ENCODE measurements around the gene TMEM270. TPM values are rescaled to one million over a fixed set of nuclear protein-coding genes. Genes with fewer than 3 reads are reported as not detected.

The TMEM270 gene
- total RNA-seq, 1 donor from 2014 or later: not detected

- H3K9me3 ChIP-seq (ENCODE audit: low read depth): no peaks in the 10 kb centered on the region
- H3K4me3 ChIP-seq: no peak overlapping the region
- Mint-ChIP-seq H3K4me3 (no peak overlapping the region), H3K9me3 (no peaks in the 10 kb centered on the region), H3K36me3 (no peaks in the 10 kb centered on the region), H3K4me1 (peaks cover 9% of the 10 kb centered on the region), H3K27ac (no peak overlapping the region), H3K27me3 (ENCODE audit: insufficient read depth, low read depth) (peaks cover 11% of the 10 kb centered on the region)
- H3K4me1 ChIP-seq: no peaks in the 10 kb centered on the region
- H4K20me1 ChIP-seq (ENCODE audit: low read depth): no peaks in the 10 kb centered on the region
- H3K9ac ChIP-seq: no peak overlapping the region
- DNase-seq (ENCODE audit: low spot score): no peak
- no peak for TF ChIP-seq EZH2 (IDR thresholded peaks at IDR 0.05)
- no peak overlapping the region for H3K4me2 ChIP-seq
- no peaks in the 10 kb centered on the region for H3K36me3 ChIP-seq
- H2AFZ ChIP-seq (replicated peaks): no peak overlapping the region
- H3F3A ChIP-seq (ENCODE audit: low read depth): no peaks in the 10 kb centered on the region
- no peak overlapping the region for H3K27ac ChIP-seq
- H3K27me3 ChIP-seq: peaks cover 17% of the 10 kb centered on the region
- H3K79me2 ChIP-seq (ENCODE audit: low read depth): no peaks in the 10 kb centered on the region
These were observed 10.2 kb upstream of the TMEM270 start for GRCh38 chr7:73850781-73851207.

DNA sequence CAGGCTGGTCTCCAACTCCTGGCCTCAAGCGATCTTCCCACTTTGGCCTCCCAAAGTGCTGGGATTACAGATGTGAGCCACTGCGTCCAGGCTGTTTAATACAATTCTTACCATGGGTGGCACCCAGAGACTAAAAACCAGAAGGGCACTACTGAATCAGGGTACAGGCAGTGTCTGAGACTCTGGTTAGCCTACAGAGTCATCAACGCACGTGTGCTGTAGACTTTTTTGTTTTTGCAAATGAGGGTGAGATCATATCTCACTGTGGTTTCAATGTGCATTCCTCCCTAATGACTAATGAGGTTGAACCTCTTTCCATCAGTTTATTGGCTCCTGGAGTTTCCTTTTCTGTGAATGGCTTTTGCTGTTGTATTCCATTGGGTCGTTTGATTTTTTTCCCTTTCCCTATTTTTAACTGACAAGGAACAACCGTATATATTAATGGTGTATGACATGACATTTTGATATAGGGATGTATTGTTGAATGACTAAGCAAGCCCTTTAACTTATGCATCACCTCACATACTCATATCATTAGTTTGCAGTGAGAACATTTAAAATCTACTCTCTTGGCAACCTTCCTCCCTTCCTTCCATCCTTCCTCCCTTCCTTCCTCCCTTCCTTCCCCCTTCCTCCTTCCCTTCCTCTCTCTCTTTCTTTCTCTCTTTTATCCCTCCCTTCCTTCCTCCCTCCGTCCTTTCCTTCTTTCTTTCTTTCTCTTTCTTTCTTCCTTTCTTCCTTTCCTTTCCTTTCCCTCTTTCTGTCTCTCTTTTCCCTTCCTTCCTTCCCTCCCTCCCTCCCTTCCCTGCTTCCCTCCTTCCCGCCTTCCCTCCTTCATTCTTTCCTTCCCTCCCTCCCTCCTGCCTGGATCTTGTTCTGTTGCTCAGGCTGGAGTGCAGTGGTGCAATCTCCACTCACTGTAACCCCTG lies 9.3 kb upstream of the TMEM270 start:
- TF ChIP-seq EZH2phosphoT487 (IDR thresholded peaks at IDR 0.05) (no peak), EZH2 (IDR thresholded peaks at IDR 0.05) (no peak)
- TF ChIP-seq, protein P1, sequence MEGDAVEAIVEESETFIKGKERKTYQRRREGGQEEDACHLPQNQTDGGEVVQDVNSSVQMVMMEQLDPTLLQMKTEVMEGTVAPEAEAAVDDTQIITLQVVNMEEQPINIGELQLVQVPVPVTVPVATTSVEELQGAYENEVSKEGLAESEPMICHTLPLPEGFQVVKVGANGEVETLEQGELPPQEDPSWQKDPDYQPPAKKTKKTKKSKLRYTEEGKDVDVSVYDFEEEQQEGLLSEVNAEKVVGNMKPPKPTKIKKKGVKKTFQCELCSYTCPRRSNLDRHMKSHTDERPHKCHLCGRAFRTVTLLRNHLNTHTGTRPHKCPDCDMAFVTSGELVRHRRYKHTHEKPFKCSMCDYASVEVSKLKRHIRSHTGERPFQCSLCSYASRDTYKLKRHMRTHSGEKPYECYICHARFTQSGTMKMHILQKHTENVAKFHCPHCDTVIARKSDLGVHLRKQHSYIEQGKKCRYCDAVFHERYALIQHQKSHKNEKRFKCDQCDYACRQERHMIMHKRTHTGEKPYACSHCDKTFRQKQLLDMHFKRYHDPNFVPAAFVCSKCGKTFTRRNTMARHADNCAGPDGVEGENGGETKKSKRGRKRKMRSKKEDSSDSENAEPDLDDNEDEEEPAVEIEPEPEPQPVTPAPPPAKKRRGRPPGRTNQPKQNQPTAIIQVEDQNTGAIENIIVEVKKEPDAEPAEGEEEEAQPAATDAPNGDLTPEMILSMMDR (IDR thresholded peaks at IDR 0.05): no peak
- no peak overlapping the region for H3K4me2 ChIP-seq
- H3K4me1 Mint-ChIP-seq: peaks cover 6% of the 10 kb centered on the region
- H3K79me2 ChIP-seq (ENCODE audit: low read depth): no peaks in the 10 kb centered on the region
- H3K9me3 Mint-ChIP-seq: no peaks in the 10 kb centered on the region
- no peak overlapping the region for H3K4me3 ChIP-seq
- no peaks in the 10 kb centered on the region for H3K36me3 ChIP-seq
- peak overlapping the region; percentile 23 for H3K27ac Mint-ChIP-seq
- no peaks in the 10 kb centered on the region for H3K9me3 ChIP-seq (ENCODE audit: low read depth)
- no peak overlapping the region for H3K4me3 Mint-ChIP-seq
- H2AFZ ChIP-seq (replicated peaks): no peak overlapping the region
- no peaks in the 10 kb centered on the region for H4K20me1 ChIP-seq (ENCODE audit: low read depth)
- peaks cover 13% of the 10 kb centered on the region for H3K27me3 Mint-ChIP-seq (ENCODE audit: insufficient read depth, low read depth)
- no peak overlapping the region for H3K9ac ChIP-seq
- H3K36me3 Mint-ChIP-seq: no peaks in the 10 kb centered on the region
- H3K4me1 ChIP-seq: no peaks in the 10 kb centered on the region
- H3F3A ChIP-seq (ENCODE audit: low read depth): no peaks in the 10 kb centered on the region
- no peak overlapping the region for H3K27ac ChIP-seq
- DNase-seq (ENCODE audit: low spot score): no peak
- peaks cover 24% of the 10 kb centered on the region for H3K27me3 ChIP-seq

DNA sequence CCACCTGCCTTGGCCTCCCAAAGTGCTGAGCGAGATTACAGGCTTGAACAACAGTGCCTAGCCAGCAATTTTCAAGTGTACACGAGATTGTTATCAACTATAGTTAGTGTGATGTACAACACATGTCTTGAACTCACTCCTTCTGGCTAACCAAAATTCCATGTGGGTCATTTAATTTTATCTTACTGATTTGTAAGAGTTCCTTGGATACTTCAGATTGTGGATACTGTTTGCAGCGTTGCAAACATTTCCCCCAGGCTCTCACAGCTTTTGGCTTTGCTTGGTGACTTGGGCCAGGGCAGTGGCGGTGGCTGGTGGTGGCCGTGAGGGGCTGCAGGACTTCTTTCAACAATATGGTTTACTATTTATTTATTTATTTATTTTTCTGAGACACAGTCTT lies 8.5 kb upstream of the TMEM270 start:
- Histone ChIP-seq H3K27me3 (peaks cover 27% of the 10 kb centered on the region), H3F3A (ENCODE audit: low read depth) (no peaks in the 10 kb centered on the region), H3K79me2 (ENCODE audit: low read depth) (no peaks in the 10 kb centered on the region), H3K27ac (no peak overlapping the region), H3K4me1 (no peaks in the 10 kb centered on the region), H3K36me3 (no peaks in the 10 kb centered on the region), H3K9ac (no peak overlapping the region), H3K9me3 (ENCODE audit: low read depth) (no peaks in the 10 kb centered on the region), H2AFZ (replicated peaks) (no peak overlapping the region), H3K4me3 (no peak overlapping the region), H3K4me2 (no peak overlapping the region), H4K20me1 (ENCODE audit: low read depth) (no peaks in the 10 kb centered on the region)
- no peaks in the 10 kb centered on the region for H3K9me3 Mint-ChIP-seq
- peaks cover 6% of the 10 kb centered on the region for H3K4me1 Mint-ChIP-seq
- peaks cover 13% of the 10 kb centered on the region for H3K27me3 Mint-ChIP-seq (ENCODE audit: insufficient read depth, low read depth)
- TF ChIP-seq, protein P1 (IDR thresholded peaks at IDR 0.05): no peak
- TF ChIP-seq EZH2 (IDR thresholded peaks at IDR 0.05) (no peak), EZH2phosphoT487 (IDR thresholded peaks at IDR 0.05) (no peak)
- DNase-seq (ENCODE audit: low spot score): no peak
- no peak overlapping the region for H3K4me3 Mint-ChIP-seq
- no peaks in the 10 kb centered on the region for H3K36me3 Mint-ChIP-seq
- H3K27ac Mint-ChIP-seq: peak overlapping the region; percentile 23

GRCh38 chr7:73856941-73857340 lies 4.0 kb upstream of the TMEM270 start:
- no peak overlapping the region for H3K9ac ChIP-seq
- no peaks in the 10 kb centered on the region for H3K36me3 ChIP-seq
- no peak overlapping the region for H3K4me3 Mint-ChIP-seq
- H3K27me3 Mint-ChIP-seq (ENCODE audit: insufficient read depth, low read depth): peaks cover 14% of the 10 kb centered on the region
- no peaks in the 10 kb centered on the region for H3K79me2 ChIP-seq (ENCODE audit: low read depth)
- H3K9me3 Mint-ChIP-seq: no peaks in the 10 kb centered on the region
- H3K4me3 ChIP-seq: no peak overlapping the region
- no peak overlapping the region for H2AFZ ChIP-seq (replicated peaks)
- H3K4me2 ChIP-seq: no peak overlapping the region
- peaks cover 27% of the 10 kb centered on the region for H3K27me3 ChIP-seq
- peaks cover 4% of the 10 kb centered on the region for H3K4me1 Mint-ChIP-seq
- no peaks in the 10 kb centered on the region for H3K36me3 Mint-ChIP-seq
- H4K20me1 ChIP-seq (ENCODE audit: low read depth): no peaks in the 10 kb centered on the region
- DNase-seq (ENCODE audit: low spot score): no peak
- no peak overlapping the region for H3K27ac ChIP-seq
- TF ChIP-seq, protein P1 (IDR thresholded peaks at IDR 0.05): no peak
- TF ChIP-seq EZH2 (IDR thresholded peaks at IDR 0.05) (no peak), EZH2phosphoT487 (IDR thresholded peaks at IDR 0.05) (no peak)
- H3K27ac Mint-ChIP-seq: no peak overlapping the region
- H3K4me1 ChIP-seq: no peaks in the 10 kb centered on the region
- no peaks in the 10 kb centered on the region for H3F3A ChIP-seq (ENCODE audit: low read depth)
- no peaks in the 10 kb centered on the region for H3K9me3 ChIP-seq (ENCODE audit: low read depth)

Data from neural progenitor cell (in vitro differentiated cells).